Gastrocnemius medialis (tissue), 4 donors: ENCODE data around the gene EGLN1. TPM values are rescaled to one million over a fixed set of nuclear protein-coding genes. Genes with fewer than 3 reads are reported as not detected.
"Not testable (repeated sequence)": the region's sequence is repeated elsewhere in the genome, so short reads cannot be mapped to it uniquely, and the experiment has no call there.

ENCODE experiments used
- ATAC-seq, 2 donors: fragments of 150-250 bp; one replicate each; pipeline ENCODE4 v1.9.1; 2016
- DNase-seq, 2 donors: peaks; one replicate each; pipeline ENCODE4 v3.0.0-alpha.2; 2019
- H3K27ac ChIP-seq, 4 donors: fragments of 200-600 bp; sonication (generic); 1 replicate in 1 of 4; 2 replicates in 3 of 4; pipeline ENCODE4 v1.5.1; 2016 to 2018; ENCODE audit warnings: mild to moderate bottlenecking in 2 of 4, moderate library complexity in 1 of 4
- H3K27me3 ChIP-seq, 3 donors: fragments of 200-600 bp; sonication (generic) in 2 of 3; 1 replicate in 1 of 3; 2 replicates in 2 of 3; pipeline versions ENCODE4 v1.5.1 to v1.6.0; 2016 to 2019; ENCODE audit warnings: mild to moderate bottlenecking in 1 of 3, moderate library complexity in 1 of 3
- H3K36me3 ChIP-seq, 2 donors: fragments of 200-600 bp; sonication (generic) in 1 of 2; one replicate each; pipeline ENCODE4 v1.5.1; 2017 to 2018
- H3K4me1 ChIP-seq, 2 donors: fragments of 200-600 bp; sonication (generic) in 1 of 2; one replicate each; pipeline ENCODE4 v1.5.1; 2016 to 2017; ENCODE audit warnings: mild to moderate bottlenecking in 2 of 2
- H3K4me3 ChIP-seq, 4 donors: fragments of 200-600 bp; sonication (generic) in 3 of 4; 1 replicate in 1 of 4; 2 replicates in 3 of 4; pipeline ENCODE4 v1.5.1; 2016 to 2019; ENCODE audit warnings: mild to moderate bottlenecking in 2 of 4
- H3K9me3 ChIP-seq, 3 donors: fragments of 200-600 bp; sonication (generic) in 2 of 3; 1 replicate in 1 of 3; 2 replicates in 2 of 3; pipeline ENCODE4 v1.5.1; 2016 to 2019
- CTCF ChIP-seq, 5 experiments: fragments of 450-650 bp in 3 of 5; fragments of 200-600 bp in 2 of 5; sonication (generic) in 2 of 5; IDR thresholded peaks in 4 of 5; conservative IDR thresholded peaks in 1 of 5; 1 replicate in 4 of 5; 2 replicates in 1 of 5; pipeline ENCODE4 v1.5.1; 2016 to 2019; ENCODE audit warnings: antibody characterized with exemption in 5 of 5, mild to moderate bottlenecking in 3 of 5, moderate library complexity in 3 of 5
- POLR2A ChIP-seq, 2 donors: fragments of 450-650 bp; IDR thresholded peaks; one replicate each; pipeline ENCODE4 v1.6.1; 2017; ENCODE audit warnings: antibody characterized with exemption in 2 of 2, mild to moderate bottlenecking in 2 of 2, moderate library complexity in 2 of 2
- in situ Hi-C, 4 donors: fragments of 200-750 bp; cut with MboI; loops; one replicate each; pipeline versions ENCODE4 v1.15.0 to v1.8.0; 2017; ENCODE audit warnings: low sequenced_read_pairs in 4 of 4
- intact Hi-C: fragments of 100-400 bp; cut with DNase I; formaldehyde crosslinking; loops from one replicate; pipeline ENCODE4 v1.15.1; 2023; ENCODE audit warnings: low total_unique reads
- total RNA-seq, 4 donors: library from RNA; depleted of rRNA; stranded (reverse); fragments of >200 nt; gene quantifications; one replicate each; pipeline versions ENCODE4 v1.1.0 to v1.2.3, GENCODE V29; 2016

EGLN1 gene
- total RNA-seq, 4 donors from 2014 or later: 500 to 862 (median 706) TPM

- Histone ChIP-seq H3K27ac (no peak overlapping the region), H3K27me3 (no peaks in the 10 kb centered on the region), H3K4me1 (no peaks in the 10 kb centered on the region), H3K4me3 (no peak overlapping the region), H3K9me3 (no peaks in the 10 kb centered on the region), H3K36me3 (no peaks in the 10 kb centered on the region)
- DNase-seq (no peak), ATAC-seq (no peak)
- in situ Hi-C loops: no loop called here
- no peak for TF ChIP-seq CTCF (IDR thresholded peaks at IDR 0.05 in 4 of 5, conservative IDR thresholded peaks at IDR 0.05 in 1 of 5)
- no peak for TF ChIP-seq POLR2A (IDR thresholded peaks at IDR 0.05)
- intact Hi-C loops: no loop called here
Measured at GRCh38 chr1:231431665-231432415, 9.8 kb upstream of the EGLN1 start.

GRCh38 chr1:231430678-231431352 lies 8.7 kb upstream of the EGLN1 start:
- intact Hi-C loops, ATAC-seq, H3K27ac ChIP-seq, H3K36me3 ChIP-seq, in situ Hi-C loops, H3K4me1 ChIP-seq, H3K27me3 ChIP-seq, H3K4me3 ChIP-seq, H3K9me3 ChIP-seq, DNase-seq: not testable (repeated sequence)

- Histone ChIP-seq H3K27me3 (no peaks in the 10 kb centered on the region), H3K4me1 (peaks cover 26 to 32% of the 10 kb centered on the region in 2 donors), H3K9me3 (no peaks in the 10 kb centered on the region), H3K36me3 (no peaks in the 10 kb centered on the region), H3K4me3 (no peak overlapping the region), H3K27ac (no peak overlapping the region)
- TF ChIP-seq POLR2A (IDR thresholded peaks at IDR 0.05): no peak
- TF ChIP-seq CTCF (IDR thresholded peaks at IDR 0.05 in 4 of 5, conservative IDR thresholded peaks at IDR 0.05 in 1 of 5): no peak
- intact Hi-C loops: loop anchor here (5.0 to 10.0 kb wide), 3 partner anchors 174 to 564 kb away; partner anchors contain the start of genes C1orf198 and GNPAT
- in situ Hi-C loops: loop anchor here in 1 of 4 donors (10.0 kb wide), 1 partner anchor 96 kb away; the partner anchor contains the start of gene TSNAX
- DNase-seq (no peak), ATAC-seq (no peak)
Measured at GRCh38 chr1:231428377-231428776, 6.3 kb upstream of the EGLN1 start.

- ATAC-seq: peak; percentile 65 to 66
Measured at GRCh38 chr1:231424950-231425805, 3.1 kb upstream of the EGLN1 start.

More at GRCh38 chr1:231424950-231425805, 3.1 kb upstream of the EGLN1 start:
- peak; percentile 91 to 94 for DNase-seq
- no peaks in the 10 kb centered on the region for H3K27me3 ChIP-seq
- H3K9me3 ChIP-seq: no peaks in the 10 kb centered on the region
- in situ Hi-C loops: loop anchor here in 1 of 4 donors (10.0 kb wide), 1 partner anchor 100 kb away; the partner anchor contains the start of gene TSNAX
- TF ChIP-seq POLR2A (IDR thresholded peaks at IDR 0.05) (peak in 1 of 2 donors; percentile 63), CTCF (IDR thresholded peaks at IDR 0.05 in 4 of 5, conservative IDR thresholded peaks at IDR 0.05 in 1 of 5) (no peak)
- peaks cover 0 to 6% of the 10 kb centered on the region in 2 donors for H3K36me3 ChIP-seq
- H3K27ac ChIP-seq: peak overlapping the region; percentile 97 to 98 (median 98)
- H3K4me3 ChIP-seq: peak overlapping the region in 3 of 4 donors; percentile 8 to 30 (median 12)
- intact Hi-C loops: loop anchor here (1.0 to 10.0 kb wide), 6 partner anchors 15 to 560 kb away; partner anchors contain the start of genes C1orf198 and GNPAT
- H3K4me1 ChIP-seq: peaks cover 30 to 38% of the 10 kb centered on the region in 2 donors
